AG09309 (cell line): ENCODE measurements around the gene GDF3.

Experiments
- DNase-seq: peaks from one replicate; pipeline ENCODE4 v3.0.0-alpha.2; 2010; ENCODE audit warnings: low read depth
- H3K4me3 ChIP-seq: 2 replicates; pipeline ENCODE4 v1.5.1; 2011; ENCODE audit warnings: mild to moderate bottlenecking, low read depth, low read length, moderate library complexity; ENCODE audit not compliant: control insufficient read depth
- TF ChIP-seq, protein P1 (sequence below): IDR thresholded peaks from 2 replicates; pipeline ENCODE4 v1.5.1; 2011; ENCODE audit warnings: mild to moderate bottlenecking, low read depth, low read length, inconsistent platforms; ENCODE audit not compliant: insufficient read depth, control insufficient read depth; ENCODE audit errors: missing control alignments

Gene GDF3

GRCh38 chr12:7716381-7716780 is 20.8 kb upstream of the GDF3 start:
- no peak for DNase-seq
- H3K4me3 ChIP-seq, result no peak overlapping the region
- TF ChIP-seq, protein P1, sequence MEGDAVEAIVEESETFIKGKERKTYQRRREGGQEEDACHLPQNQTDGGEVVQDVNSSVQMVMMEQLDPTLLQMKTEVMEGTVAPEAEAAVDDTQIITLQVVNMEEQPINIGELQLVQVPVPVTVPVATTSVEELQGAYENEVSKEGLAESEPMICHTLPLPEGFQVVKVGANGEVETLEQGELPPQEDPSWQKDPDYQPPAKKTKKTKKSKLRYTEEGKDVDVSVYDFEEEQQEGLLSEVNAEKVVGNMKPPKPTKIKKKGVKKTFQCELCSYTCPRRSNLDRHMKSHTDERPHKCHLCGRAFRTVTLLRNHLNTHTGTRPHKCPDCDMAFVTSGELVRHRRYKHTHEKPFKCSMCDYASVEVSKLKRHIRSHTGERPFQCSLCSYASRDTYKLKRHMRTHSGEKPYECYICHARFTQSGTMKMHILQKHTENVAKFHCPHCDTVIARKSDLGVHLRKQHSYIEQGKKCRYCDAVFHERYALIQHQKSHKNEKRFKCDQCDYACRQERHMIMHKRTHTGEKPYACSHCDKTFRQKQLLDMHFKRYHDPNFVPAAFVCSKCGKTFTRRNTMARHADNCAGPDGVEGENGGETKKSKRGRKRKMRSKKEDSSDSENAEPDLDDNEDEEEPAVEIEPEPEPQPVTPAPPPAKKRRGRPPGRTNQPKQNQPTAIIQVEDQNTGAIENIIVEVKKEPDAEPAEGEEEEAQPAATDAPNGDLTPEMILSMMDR, result no peak

DNA sequence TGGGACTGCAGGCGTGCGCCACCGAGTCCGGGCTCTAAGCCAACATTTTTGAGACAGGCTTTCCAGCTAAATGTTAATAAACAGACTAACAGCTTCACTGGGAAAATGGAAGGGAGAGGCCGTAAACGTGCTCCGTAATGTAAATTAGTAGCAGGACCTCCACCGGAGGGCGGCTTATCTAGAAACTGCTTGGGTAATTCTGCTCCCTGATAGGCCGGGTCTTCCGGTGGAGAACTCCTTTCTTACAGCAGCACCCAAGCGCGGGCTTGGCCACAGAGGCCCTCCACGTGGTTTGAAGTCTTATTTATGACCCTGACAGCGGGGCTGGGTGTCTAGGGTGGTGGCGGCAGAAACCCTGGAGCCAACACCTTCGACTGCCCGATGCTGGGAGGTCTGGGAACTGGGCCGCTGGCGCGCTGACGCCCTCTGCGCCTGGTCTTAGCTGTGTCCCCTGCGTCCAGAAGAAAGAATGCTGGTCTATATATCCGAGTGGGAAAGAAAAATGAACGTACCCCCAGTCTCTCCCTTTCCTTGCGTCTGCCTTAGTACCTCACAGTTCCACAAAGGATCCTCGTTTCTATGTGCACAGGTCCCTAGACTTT is 17.4 kb upstream of the GDF3 start:
- TF ChIP-seq, protein P1, result no peak
- no peak for DNase-seq
- H3K4me3 ChIP-seq, result no peak overlapping the region

DNA sequence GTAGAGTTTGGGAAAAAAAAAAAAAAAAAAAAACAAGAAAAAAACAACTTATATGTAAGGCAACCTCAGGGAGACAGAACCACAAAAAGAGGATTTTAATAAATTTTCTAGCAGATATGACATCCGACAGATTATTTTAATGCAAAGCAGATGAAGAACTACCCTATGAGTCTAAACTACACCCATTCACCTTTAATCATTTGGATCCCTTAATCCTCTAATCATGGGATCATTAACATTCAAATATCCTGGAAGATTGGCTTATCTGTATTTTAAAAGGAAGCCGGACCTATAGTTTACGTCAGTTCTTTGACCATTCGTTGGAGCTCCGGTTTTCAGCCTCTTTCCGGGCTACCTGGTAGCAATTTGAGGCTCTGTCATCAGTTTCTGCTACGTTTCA is 15.6 kb upstream of the GDF3 start, which contains the start of gene DPPA3:
Gene DPPA3, plus strand, starts transcription at position 301 of the 400 bp plus-strand sequence. CDS start 138 bp downstream, outside the sequence.
- TF ChIP-seq, protein P1, result no peak

DNA sequence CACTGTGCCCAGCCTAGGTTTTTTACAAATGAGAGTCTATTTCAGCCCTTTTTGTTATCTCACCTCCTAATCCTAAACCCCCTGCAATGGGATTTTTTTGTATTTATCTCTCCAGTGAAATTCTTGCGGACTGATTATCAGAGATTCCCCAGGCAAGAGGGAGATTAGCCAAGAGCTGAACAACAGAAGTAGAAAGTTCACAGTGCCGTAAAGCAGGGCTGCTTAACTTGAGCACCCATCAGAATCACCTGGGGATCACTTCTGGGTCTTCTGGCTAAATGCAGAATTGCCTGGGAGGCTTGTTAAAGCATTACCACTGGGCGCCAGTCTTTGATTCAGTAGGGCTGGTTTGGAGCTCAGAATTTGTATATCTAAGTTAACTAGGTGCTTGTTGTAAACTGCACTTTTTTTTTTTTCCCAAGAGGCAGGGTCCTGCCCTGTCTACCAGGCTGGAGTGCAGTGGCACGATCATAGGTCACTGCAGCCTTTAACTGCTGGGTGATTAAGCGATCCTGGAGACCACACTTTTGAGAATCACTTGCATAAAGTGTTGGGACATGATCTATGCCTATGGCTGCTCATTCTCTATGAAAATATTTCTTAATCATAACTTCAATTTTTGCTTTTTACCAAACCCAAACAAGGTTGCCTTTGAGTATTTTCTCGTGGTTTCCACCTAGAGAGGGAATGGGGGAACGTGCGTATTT is 14.5 kb upstream of the GDF3 start:
- no peak for DNase-seq
- TF ChIP-seq, protein P1, result no peak
- H3K4me3 ChIP-seq, result no peak overlapping the region

More for the DNA sequence above, 15.6 kb upstream of the GDF3 start, which contains the start of gene DPPA3:
- no peak within 1 kb of the TSS for H3K4me3 ChIP-seq
- no peak for DNase-seq

DNA sequence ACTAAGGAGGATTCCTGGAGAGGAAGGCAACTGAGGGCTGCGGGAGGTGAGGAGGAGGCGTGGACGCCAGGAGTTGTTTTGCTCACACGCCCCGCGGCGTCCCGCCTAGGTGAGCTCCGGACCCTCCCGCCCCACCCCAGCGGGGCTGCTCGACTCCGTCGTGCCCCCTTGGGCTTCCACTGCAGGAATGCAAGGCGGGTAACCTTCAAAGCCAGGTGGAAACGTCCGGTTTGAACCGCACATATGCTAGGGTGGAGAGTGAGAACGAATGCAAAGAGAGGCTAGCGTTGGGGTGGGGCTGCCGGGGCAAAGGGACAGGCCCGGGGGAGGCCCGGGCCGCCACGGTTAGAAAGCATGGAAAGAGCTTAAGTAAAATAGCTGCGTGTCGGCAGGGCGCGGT is 10.3 kb upstream of the GDF3 start:
- TF ChIP-seq, protein P1, result no peak
- DNase-seq, result no peak
- H3K4me3 ChIP-seq, result no peak overlapping the region

DNA sequence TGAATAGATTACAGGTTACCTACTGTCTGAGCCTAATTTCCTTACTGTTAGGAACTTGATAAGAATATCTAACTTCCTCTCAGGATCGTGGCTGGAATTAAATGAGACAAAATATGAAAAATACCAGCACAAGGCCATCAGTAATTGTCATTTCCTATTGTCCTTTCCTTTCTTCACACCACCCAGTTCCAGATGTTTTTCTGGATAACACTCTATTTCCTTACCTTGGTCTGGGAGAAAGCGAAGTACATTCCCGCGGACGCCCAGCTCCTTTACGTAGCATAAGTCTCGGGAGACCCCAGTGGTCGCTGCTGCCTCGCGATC is 376 bp downstream of the GDF3 start:
- DNase-seq, result no peak
- H3K4me3 ChIP-seq, result no peak overlapping the region

More for the DNA sequence above, 376 bp downstream of the GDF3 start:
- TF ChIP-seq, protein P1, result no peak
